ENCODE results near the gene SLC38A7.

SLC38A7 gene

DNA sequence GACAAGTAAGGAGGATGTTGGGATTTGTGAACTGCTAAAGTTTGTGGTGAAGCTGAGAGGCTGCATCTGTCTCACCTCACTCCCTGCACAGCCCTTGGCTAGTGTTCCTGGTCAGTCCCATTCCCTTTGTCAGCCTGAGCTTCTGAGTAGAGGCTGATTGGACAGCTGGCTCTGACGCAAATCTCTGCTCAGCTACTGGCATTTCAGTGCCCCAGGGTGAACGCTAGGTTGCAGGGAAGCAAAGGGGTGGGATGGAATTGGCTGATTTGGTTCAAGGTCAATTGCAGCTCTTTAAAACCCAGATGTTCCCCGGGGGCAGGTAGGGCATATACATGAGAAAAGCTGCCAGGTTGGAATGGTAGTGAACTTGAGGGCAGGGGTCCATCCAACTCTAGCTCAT is 31.8 kb downstream of the SLC38A7 start:
- TF ChIP-seq, protein P1, sequence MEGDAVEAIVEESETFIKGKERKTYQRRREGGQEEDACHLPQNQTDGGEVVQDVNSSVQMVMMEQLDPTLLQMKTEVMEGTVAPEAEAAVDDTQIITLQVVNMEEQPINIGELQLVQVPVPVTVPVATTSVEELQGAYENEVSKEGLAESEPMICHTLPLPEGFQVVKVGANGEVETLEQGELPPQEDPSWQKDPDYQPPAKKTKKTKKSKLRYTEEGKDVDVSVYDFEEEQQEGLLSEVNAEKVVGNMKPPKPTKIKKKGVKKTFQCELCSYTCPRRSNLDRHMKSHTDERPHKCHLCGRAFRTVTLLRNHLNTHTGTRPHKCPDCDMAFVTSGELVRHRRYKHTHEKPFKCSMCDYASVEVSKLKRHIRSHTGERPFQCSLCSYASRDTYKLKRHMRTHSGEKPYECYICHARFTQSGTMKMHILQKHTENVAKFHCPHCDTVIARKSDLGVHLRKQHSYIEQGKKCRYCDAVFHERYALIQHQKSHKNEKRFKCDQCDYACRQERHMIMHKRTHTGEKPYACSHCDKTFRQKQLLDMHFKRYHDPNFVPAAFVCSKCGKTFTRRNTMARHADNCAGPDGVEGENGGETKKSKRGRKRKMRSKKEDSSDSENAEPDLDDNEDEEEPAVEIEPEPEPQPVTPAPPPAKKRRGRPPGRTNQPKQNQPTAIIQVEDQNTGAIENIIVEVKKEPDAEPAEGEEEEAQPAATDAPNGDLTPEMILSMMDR (IDR thresholded peaks at IDR 0.05; ENCODE audit: low read depth, low read length): no peak; the same call in 1 of the 2 replicates
- no peaks in the 10 kb centered on the region; the same call in 1 of the 2 replicates for H3K4me1 ChIP-seq
- no peak overlapping the region for H3K4me3 ChIP-seq (ENCODE audit: low read depth, low read length)
- peak; percentile 88 for DNase-seq
- H3K9me3 ChIP-seq: no peaks in the 10 kb centered on the region
- no peaks in the 10 kb centered on the region for H3K27me3 ChIP-seq
- H3K36me3 ChIP-seq: no peaks in the 10 kb centered on the region

GRCh38 chr16:58651965-58652348 is 32.6 kb downstream of the SLC38A7 start:
- DNase-seq: no peak
- no peaks in the 10 kb centered on the region for H3K9me3 ChIP-seq
- TF ChIP-seq, protein P1 (IDR thresholded peaks at IDR 0.05; ENCODE audit: low read depth, low read length): no peak

DNA sequence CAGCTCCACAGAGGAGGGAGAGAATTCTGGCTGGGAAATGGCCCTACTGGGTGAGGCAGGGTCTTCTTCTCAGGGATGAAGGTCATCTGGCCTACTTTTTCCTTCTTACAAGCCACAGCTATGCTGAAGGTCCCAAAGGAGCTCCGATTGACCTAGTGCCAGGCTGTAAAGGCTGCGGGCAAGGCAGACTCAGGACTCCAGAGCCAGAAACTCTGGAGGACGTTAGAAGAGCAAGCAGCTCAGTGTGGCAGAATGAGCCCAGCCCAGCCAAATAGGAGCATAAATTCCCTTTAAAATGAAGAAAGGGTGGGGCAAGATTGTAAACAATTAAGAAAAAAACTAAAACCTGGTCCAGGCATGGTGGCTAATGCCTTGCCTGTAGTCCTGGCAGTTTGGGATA is 34.9 kb downstream of the SLC38A7 start:
- H3K4me3 ChIP-seq (ENCODE audit: low read depth, low read length): no peak overlapping the region

More at GRCh38 chr16:58651965-58652348, 32.6 kb downstream of the SLC38A7 start:
- Histone ChIP-seq H3K4me3 (ENCODE audit: low read depth, low read length) (no peak overlapping the region), H3K27me3 (no peaks in the 10 kb centered on the region), H3K4me1 (no peaks in the 10 kb centered on the region; the same call in 1 of the 2 replicates), H3K36me3 (no peaks in the 10 kb centered on the region)

DNA sequence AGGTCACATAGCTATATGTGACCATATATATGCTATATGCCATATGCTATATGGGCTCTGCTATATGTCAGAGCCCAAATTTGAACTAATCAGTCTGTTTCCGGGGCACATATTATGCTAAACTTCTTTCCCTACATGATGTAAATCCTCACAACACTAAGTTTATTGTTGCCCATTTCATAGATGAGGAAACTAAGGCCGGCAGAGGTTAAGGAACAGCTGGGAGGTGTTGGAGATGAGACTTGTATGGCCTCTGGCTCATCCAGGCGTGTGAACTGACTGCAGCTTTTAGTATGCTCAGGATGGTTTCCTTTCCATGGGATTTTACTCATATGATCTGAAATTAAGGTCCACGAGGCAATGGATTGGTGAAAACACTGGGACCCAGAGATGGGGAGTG is 37.5 kb downstream of the SLC38A7 start:
- Histone ChIP-seq H3K27me3 (no peaks in the 10 kb centered on the region), H3K9me3 (no peaks in the 10 kb centered on the region), H3K4me3 (ENCODE audit: low read depth, low read length) (no peak overlapping the region), H3K36me3 (no peaks in the 10 kb centered on the region), H3K4me1 (no peaks in the 10 kb centered on the region)
- TF ChIP-seq, protein P1 (IDR thresholded peaks at IDR 0.05; ENCODE audit: low read depth, low read length): no peak
- DNase-seq: no peak

More for the DNA sequence above, 34.9 kb downstream of the SLC38A7 start:
- H3K27me3 ChIP-seq: no peaks in the 10 kb centered on the region
- no peaks in the 10 kb centered on the region; the same call in 1 of the 2 replicates for H3K4me1 ChIP-seq
- H3K9me3 ChIP-seq: no peaks in the 10 kb centered on the region
- TF ChIP-seq, protein P1 (IDR thresholded peaks at IDR 0.05; ENCODE audit: low read depth, low read length): no peak
- H3K36me3 ChIP-seq: no peaks in the 10 kb centered on the region
- DNase-seq: no peak

GRCh38 chr16:58644765-58645487 is 39.6 kb downstream of the SLC38A7 start:
- H3K27me3 ChIP-seq: no peaks in the 10 kb centered on the region
- TF ChIP-seq, protein P1 (IDR thresholded peaks at IDR 0.05; ENCODE audit: low read depth, low read length): no peak
- no peak for DNase-seq
- H3K9me3 ChIP-seq: no peaks in the 10 kb centered on the region
- H3K4me3 ChIP-seq (ENCODE audit: low read depth, low read length): no peak overlapping the region
- H3K4me1 ChIP-seq: no peaks in the 10 kb centered on the region
- no peaks in the 10 kb centered on the region for H3K36me3 ChIP-seq

DNA sequence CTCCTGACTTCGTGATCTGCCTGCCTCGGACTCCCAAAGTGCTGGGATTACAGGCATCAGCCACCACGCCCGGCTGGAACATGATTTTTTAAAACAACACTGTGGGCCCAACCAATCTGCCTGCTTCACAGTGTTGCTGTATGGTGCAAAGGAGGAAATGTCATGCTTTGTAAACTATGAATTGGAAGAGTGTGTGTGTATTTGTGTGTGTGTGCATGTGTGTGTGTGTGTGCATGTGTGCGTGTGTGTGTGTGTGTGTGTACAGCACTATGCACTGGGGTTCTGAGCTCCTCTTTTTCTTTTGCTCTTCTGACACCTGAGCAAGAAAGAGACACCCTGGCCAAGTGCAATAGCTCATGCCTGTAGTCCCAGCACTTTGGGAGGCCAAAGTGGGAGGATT is 40.5 kb downstream of the SLC38A7 start:
- no peak for DNase-seq
- Histone ChIP-seq H3K27me3 (no peaks in the 10 kb centered on the region), H3K36me3 (no peaks in the 10 kb centered on the region), H3K4me1 (no peaks in the 10 kb centered on the region), H3K4me3 (ENCODE audit: low read depth, low read length) (no peak overlapping the region), H3K9me3 (no peaks in the 10 kb centered on the region)
- TF ChIP-seq, protein P1 (IDR thresholded peaks at IDR 0.05; ENCODE audit: low read depth, low read length): no peak
